GM21381 (cell line): ENCODE data around the gene IPO13.
A peak's percentile ranks its signal among the peaks of the same experiment; 100 is the strongest.

Experiments
- ATAC-seq: cut with Tn5 transposase; IDR thresholded peaks from one replicate; pipeline ENCODE4 v1.9.1; 2021; ENCODE audit warnings: mild to moderate bottlenecking, moderate library complexity; ENCODE audit not compliant: unreplicated experiment

Gene IPO13

GRCh38 chr1:43986712-43987111 lies 40.0 kb downstream of the IPO13 start:
- no peak for ATAC-seq

GRCh38 chr1:43987159-43987902 lies 40.6 kb downstream of the IPO13 start:
- ATAC-seq = no peak

GRCh38 chr1:43990271-43991199 lies 43.8 kb downstream of the IPO13 start:
- no peak for ATAC-seq

- ATAC-seq = no peak
Observed at GRCh38 chr1:43991200-43991475, 44.4 kb downstream of the IPO13 start.

- peak; percentile 79 for ATAC-seq
Observed at GRCh38 chr1:43991476-43992231, 44.9 kb downstream of the IPO13 start, which contains the start of gene CCDC24. Gene CCDC24 (plus strand): TSS chr1:43991599. CDS start chr1:43991879, 280 bp downstream.

GRCh38 chr1:43992232-43992995 lies 45.7 kb downstream of the IPO13 start:
- ATAC-seq = no peak

- no peak for ATAC-seq
Observed at GRCh38 chr1:43993206-43993914, 46.6 kb downstream of the IPO13 start.

GRCh38 chr1:43994071-43994470 lies 47.3 kb downstream of the IPO13 start:
- no peak for ATAC-seq

- no peak for ATAC-seq
Observed at GRCh38 chr1:43994794-43995790, 48.3 kb downstream of the IPO13 start.

GRCh38 chr1:43995984-43996732 lies 49.4 kb downstream of the IPO13 start:
- no peak for ATAC-seq

- ATAC-seq = no peak
Observed at GRCh38 chr1:43996733-43997115, 50.0 kb downstream of the IPO13 start.

- ATAC-seq = no peak
Observed at GRCh38 chr1:43997295-43997999, 50.7 kb downstream of the IPO13 start.

GRCh38 chr1:43998000-43998378 lies 51.2 kb downstream of the IPO13 start:
- no peak for ATAC-seq

GRCh38 chr1:43999455-43999854 lies 52.7 kb downstream of the IPO13 start:
- no peak for ATAC-seq

GRCh38 chr1:44000122-44000665 lies 53.4 kb downstream of the IPO13 start:
- no peak for ATAC-seq

- no peak for ATAC-seq
Observed at GRCh38 chr1:44002165-44002564, 55.4 kb downstream of the IPO13 start.

- no peak for ATAC-seq
Observed at GRCh38 chr1:44002606-44003157, 55.9 kb downstream of the IPO13 start.
